Skin of body (tissue), 2 donors: ENCODE measurements around the gene CMA1. TPM values are rescaled to one million over a fixed set of nuclear protein-coding genes. Genes with fewer than 3 reads are reported as not detected.
"Not testable (repeated sequence)": the region's sequence is repeated elsewhere in the genome, so short reads cannot be mapped to it uniquely, and the experiment has no call there.

ENCODE experiments used
- DNase-seq: peaks from one replicate; lab custom pipeline; 2025; lab: John Stamatoyannopoulos, UW
- total RNA-seq: library from RNA; depleted of rRNA; stranded (reverse); fragments of >200 nt; gene quantifications from one replicate; pipeline ENCODE4 v1.2.3, GENCODE V29; 2014

CMA1 gene, protein sequence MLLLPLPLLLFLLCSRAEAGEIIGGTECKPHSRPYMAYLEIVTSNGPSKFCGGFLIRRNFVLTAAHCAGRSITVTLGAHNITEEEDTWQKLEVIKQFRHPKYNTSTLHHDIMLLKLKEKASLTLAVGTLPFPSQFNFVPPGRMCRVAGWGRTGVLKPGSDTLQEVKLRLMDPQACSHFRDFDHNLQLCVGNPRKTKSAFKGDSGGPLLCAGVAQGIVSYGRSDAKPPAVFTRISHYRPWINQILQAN
- 0.69 TPM for total RNA-seq

DNA sequence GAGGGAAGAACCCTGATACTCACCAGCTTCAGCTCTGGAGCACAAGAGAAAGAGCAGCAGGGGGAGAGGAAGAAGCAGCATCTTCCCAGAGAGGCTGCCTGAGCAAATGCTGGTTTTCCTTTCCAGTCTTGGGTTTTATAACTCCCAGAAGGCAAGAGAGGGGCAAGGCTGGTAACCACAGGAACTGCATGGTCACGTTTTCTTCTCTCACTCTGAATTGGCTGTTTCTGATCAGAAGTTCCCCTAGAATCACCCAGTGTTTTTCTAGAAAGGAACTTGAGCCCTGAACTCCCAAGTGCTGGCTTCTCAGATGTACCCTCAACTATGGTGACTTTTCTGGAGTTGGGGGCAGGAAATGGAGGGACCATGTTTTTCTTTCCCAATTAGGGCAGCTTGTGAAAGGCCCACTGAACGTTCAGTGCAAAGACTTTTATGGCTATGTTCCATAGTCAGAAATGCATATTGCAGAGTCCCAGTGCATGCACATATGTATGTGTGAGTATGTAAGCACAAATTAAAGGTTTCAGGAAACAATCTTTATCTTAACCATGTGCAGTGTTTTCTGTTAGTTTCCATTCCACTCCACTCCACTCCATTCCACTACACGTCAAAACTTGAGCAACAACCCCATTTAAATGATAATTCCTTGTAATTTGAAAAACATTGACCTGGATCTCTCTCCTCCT, at the start of gene CMA1:
Gene CMA1, minus strand, starts transcription at position 111 of the 686 bp plus-strand sequence. Its CDS starts 30 bp downstream, at position 81.
- no peak for DNase-seq

- DNase-seq = no peak
Observed at GRCh38 chr14:24556756-24557155, 48.7 kb upstream of the CMA1 start.

DNA sequence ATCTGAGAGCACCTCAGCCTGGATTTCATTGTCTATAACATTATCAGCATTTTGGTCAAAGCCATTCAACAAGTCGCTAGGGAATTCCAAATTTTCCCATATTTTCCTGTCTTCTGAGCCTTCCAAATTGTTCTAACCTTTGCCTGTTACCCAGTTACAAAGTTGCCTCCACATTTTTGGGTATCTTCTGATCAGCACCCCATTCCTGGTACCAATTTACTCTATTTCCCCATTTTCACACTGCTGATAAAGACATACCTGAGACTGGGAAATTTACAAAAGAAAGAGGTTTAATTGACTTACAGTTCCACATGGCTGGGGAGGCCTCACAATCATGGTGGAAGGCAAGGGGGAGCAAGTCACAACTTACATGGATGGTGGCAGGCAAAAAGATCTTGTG, 41.0 kb upstream of the CMA1 start:
- not testable (repeated sequence) for DNase-seq

DNA sequence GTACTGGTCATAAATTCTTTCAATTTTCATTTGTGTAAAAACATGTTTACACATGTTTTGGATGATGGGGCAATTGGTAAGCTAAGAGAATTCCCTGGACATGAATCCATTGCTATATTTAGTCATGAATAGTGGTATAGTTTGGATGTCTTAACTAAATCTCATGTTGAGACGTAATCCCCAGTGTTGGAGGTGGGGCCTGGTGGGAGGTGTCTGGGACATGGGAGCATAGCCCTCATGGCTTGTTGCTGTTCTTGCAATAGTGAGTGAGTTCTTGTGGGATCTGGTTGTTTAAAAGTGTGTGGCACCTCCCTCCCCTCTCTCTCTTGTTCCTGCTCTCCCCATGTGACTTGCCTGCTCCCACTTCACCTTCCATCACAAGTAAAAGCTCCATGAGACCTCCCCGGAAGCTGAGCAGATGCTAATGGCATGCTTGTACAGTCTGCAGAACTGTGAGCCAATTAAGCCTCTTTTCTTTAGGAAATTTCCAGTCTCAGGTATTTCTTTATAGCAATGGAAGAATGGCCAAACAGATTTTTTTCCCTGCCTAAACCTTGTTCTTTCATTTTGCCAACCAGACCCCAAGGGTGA, 34.4 kb upstream of the CMA1 start:
- DNase-seq = no peak

DNA sequence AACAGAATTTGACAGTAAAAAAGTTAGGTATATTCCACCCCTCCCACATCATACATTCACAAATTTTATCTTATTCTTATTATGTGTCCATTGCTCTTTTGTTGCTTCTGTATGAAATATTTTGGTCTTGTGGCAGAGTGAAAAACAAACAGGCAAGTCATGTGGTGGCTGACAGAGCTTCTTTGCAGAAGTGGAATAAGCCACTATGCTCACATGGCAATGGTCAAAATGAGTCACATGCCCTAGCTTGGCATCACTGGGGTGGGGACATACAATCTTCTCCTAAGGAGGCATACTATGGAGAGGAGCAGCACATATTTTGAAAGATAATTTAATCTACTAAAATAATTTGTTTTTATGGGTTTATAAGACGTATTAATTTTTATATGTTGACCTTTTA, 27.7 kb upstream of the CMA1 start:
- DNase-seq = no peak

GRCh38 chr14:24534286-24534685, 26.2 kb upstream of the CMA1 start:
- DNase-seq = no peak

GRCh38 chr14:24525877-24526620, 18.0 kb upstream of the CMA1 start:
- DNase-seq = not testable (repeated sequence)

- DNase-seq = no peak
Observed at GRCh38 chr14:24518851-24519250, 10.8 kb upstream of the CMA1 start.

GRCh38 chr14:24514209-24514608, 6.1 kb upstream of the CMA1 start:
- no peak for DNase-seq

- no peak for DNase-seq
Observed at GRCh38 chr14:24513009-24513408, 4.9 kb upstream of the CMA1 start.

- no peak for DNase-seq
Observed at GRCh38 chr14:24506443-24506842, 1.6 kb downstream of the CMA1 start.

- no peak for DNase-seq
Observed at GRCh38 chr14:24504425-24504950, 3.6 kb downstream of the CMA1 start.

DNA sequence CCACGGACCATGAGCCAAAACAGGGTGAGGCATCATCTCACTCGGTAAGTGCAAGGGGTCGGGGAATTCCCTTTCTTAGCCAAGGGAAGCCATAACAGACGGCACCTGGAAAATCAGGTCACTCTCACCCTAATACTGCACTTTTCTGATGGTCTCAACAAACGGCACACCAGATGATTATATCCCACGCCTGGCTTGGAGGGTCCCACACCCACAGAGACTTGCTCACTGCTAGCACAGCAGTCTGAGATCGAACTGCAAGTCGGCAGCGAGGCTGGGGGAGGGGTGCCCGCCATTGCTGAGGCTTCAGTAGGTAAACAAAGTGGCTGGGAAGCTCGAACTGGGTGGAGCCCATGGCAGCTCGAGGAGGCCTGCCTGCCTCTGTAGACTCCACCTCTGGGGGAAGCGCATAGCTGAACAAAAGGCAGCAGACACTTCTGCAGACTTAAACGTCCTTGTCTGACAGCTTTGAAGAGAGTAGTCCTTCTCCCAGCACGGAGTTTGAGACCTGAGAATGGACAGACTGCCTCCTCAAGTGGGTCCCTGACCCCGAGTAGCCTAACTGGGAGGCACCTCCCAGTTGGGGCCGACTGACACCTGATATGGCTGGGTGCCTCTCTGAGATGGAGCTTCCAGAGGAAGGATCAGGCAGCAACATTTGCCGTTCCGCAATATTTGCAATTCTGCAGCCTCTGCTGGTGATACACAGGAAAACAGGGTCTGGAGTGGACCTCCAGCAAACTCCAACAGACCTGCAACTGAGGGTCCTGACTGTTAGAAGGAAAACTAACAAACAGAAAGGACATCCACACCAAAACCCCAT, 16.3 kb downstream of the CMA1 start:
- not testable (repeated sequence) for DNase-seq

- no peak for DNase-seq
Observed at GRCh38 chr14:24483604-24484252, 24.3 kb downstream of the CMA1 start.

- not testable (repeated sequence) for DNase-seq
Observed at GRCh38 chr14:24482699-24483303, 25.3 kb downstream of the CMA1 start.

DNA sequence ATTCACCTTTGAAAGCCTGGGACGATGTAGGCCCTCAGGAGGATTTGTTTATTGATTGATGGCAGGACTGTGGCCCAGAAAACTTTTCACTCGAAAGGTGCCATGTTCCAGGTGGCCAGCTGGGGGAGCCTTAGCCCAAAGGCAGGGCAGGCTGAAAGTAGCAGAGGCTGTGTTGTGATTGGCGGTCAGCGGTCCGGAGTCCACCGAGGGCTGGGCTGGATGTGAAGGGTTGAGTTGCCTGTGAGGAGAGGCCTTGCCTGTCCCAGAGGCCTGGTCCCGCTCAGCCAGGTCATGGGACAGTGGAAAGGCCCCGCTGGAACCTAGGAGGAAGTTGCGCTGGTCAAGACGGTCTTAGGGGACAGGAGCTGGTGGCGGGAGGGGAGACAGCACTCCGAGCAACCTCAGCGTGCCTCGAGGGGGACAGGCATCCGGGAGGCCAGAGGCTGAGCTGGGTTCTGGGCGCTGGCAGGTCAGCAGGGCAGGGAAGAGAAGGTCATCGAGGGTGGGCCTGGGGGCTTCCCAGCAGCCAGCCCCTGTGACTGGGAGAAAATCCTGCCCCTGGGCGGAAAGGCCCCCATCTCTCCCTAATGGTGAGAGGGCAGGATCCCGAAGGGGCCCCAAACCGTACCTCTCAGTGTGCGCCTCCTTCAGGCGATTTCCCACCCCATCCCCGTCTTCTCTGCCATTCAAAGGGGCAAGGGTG, 26.3 kb downstream of the CMA1 start:
- no peak for DNase-seq

DNA sequence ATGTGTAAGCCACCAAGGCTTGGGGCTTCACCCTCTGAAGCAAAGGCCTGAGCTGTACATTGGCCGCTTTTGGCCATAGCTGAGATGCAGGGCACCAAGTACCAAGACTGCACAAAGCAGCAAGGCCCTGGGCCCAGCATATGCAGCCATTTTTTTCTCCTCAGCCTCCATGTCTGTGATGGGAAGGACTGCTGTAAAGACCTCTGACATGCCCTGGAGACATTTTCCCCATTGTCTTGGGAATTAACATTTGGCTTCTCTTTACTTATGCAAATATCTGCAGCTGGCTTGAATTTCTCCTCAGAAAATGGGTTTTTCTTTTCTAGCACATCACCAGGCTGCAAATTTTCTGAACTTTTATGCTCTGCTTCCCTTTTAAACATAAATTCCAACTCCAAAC, 28.1 kb downstream of the CMA1 start:
- not testable (repeated sequence) for DNase-seq

DNA sequence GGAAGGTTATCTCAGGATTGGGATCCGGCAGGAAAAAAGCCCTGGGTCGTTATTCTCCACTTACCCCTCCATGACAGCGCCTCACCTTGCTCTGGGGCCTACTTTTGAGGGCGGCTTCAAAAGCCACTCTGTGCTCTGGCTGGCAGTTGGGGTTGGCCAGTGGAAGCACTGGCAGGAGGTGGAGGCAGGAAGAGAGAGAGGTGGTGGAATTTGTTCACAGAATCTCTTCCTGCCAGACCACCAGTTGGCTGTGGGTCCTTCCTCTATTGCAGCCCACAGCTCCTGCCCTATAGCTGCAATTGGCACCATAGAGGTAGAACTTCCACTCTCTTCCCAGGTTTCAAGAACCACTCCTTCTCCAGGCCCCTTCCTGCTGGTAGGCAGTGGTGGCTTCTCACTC, 32.8 kb downstream of the CMA1 start:
- no peak for DNase-seq

DNA sequence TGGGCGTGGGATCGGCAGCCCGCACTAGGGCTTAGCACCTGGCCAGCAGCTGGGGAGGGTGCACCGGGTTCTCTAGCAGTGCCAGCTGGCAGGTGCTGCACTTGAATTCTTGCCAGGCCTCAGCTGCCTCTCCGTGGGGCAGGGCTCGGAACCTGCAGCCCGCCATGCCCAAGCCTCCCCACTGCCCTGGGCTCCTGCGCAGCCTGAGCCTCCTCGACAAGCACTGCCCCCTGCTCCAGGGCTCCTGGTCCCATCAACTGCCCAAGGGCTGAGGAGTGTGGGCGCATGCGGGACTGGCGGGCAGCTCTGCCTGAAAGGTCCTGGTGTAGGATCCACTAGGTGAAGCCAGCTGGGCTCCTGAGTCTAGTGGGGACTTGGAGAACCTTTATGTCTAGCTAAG, 34.9 kb downstream of the CMA1 start:
- DNase-seq = no peak
